SK-N-SH treated with all-trans-retinoic acid at 6 μM for 48 hours (cell line): Measurements from ENCODE around the gene EEIG2.

Experiments
- ATAC-seq: fragments of 200-7000 bp; cut with Tn5 transposase; 3 replicates; pipeline ENCODE4 v1.9.1; 2020; ENCODE audit warnings: mild to moderate bottlenecking, moderate library complexity
- ARNTL ChIP-seq: fragments of 450-650 bp; formaldehyde crosslinking; IDR thresholded peaks from 2 replicates; pipeline ENCODE4 v1.5.0; 2020; ENCODE audit warnings: low read depth, mild to moderate bottlenecking, moderate library complexity, borderline replicate concordance
- BACH2 ChIP-seq: fragments of 250-450 bp; sonication (Bioruptor Pico); IDR thresholded peaks from 2 replicates; pipeline ENCODE4 v1.9.0; 2021; ENCODE audit warnings: mild to moderate bottlenecking, borderline replicate concordance
- CSDC2 ChIP-seq: fragments of 250-450 bp; sonication (Bioruptor Pico); IDR thresholded peaks from 2 replicates; pipeline ENCODE4 v1.5.0; 2020; ENCODE audit warnings: mild to moderate bottlenecking, moderate library complexity
- ESRRG ChIP-seq: fragments of 250-450 bp; sonication (Bioruptor Pico); IDR thresholded peaks from 2 replicates; pipeline ENCODE4 v1.6.1; 2021; ENCODE audit warnings: mild to moderate bottlenecking
- GLIS3 ChIP-seq: fragments of 250-450 bp; sonication (Bioruptor Pico); IDR thresholded peaks from 2 replicates; pipeline ENCODE4 v1.5.0; 2020; ENCODE audit warnings: mild to moderate bottlenecking, moderate library complexity
- OSR1 ChIP-seq: fragments of 250-450 bp; sonication (Bioruptor Pico); IDR thresholded peaks from 2 replicates; pipeline ENCODE4 v1.8.0; 2022; ENCODE audit warnings: moderate library complexity, mild to moderate bottlenecking, inconsistent platforms
- PATZ1 ChIP-seq: fragments of 250-450 bp; sonication (Bioruptor Pico); IDR thresholded peaks from 2 replicates; pipeline ENCODE4 v1.8.0; 2020; ENCODE audit warnings: mild to moderate bottlenecking, moderate library complexity, borderline replicate concordance
- POU6F1 ChIP-seq: fragments of 250-450 bp; sonication (Bioruptor Pico); IDR thresholded peaks from 2 replicates; pipeline ENCODE4 v1.8.0; 2021; ENCODE audit warnings: low read depth, mild to moderate bottlenecking, moderate library complexity, borderline replicate concordance
- RARB ChIP-seq: fragments of 250-450 bp; sonication (Bioruptor Pico); IDR thresholded peaks from 2 replicates; pipeline ENCODE4 v1.8.0; 2021; ENCODE audit warnings: mild to moderate bottlenecking, moderate library complexity
- SNAI2 ChIP-seq: fragments of 250-450 bp; sonication (Bioruptor Pico); IDR thresholded peaks from 2 replicates; pipeline ENCODE4 v1.5.0; 2020; ENCODE audit warnings: mild to moderate bottlenecking, moderate library complexity
- TCF4 ChIP-seq: fragments of 250-450 bp; sonication (Bioruptor Pico); IDR thresholded peaks from 2 replicates; pipeline ENCODE4 v1.8.0; 2021; ENCODE audit warnings: mild to moderate bottlenecking, moderate library complexity, borderline replicate concordance
- TOX ChIP-seq: fragments of 250-450 bp; sonication (Bioruptor Pico); IDR thresholded peaks from 2 replicates; pipeline ENCODE4 v1.8.0; 2021; ENCODE audit warnings: mild to moderate bottlenecking, moderate library complexity, borderline replicate concordance
- ZC3H10 ChIP-seq: fragments of 250-450 bp; sonication (Bioruptor Pico); IDR thresholded peaks from 2 replicates; pipeline ENCODE4 v1.5.1; 2021; ENCODE audit warnings: mild to moderate bottlenecking, moderate library complexity
- ZFP3 ChIP-seq: fragments of 250-450 bp; sonication (Bioruptor Pico); IDR thresholded peaks from 2 replicates; pipeline ENCODE4 v1.5.0; 2020; ENCODE audit warnings: mild to moderate bottlenecking, moderate library complexity
- ZFP30 ChIP-seq: fragments of 450-650 bp; formaldehyde crosslinking; IDR thresholded peaks from 2 replicates; pipeline ENCODE4 v1.5.0; 2022; ENCODE audit warnings: mild to moderate bottlenecking, moderate library complexity
- ZNF565 ChIP-seq: fragments of 450-650 bp; formaldehyde crosslinking; conservative IDR thresholded peaks from 2 replicates; pipeline ENCODE4 v1.5.0; 2020; ENCODE audit warnings: low read depth, mild to moderate bottlenecking, moderate library complexity
- ZNF70 ChIP-seq: fragments of 450-650 bp; formaldehyde crosslinking; IDR thresholded peaks from 2 replicates; pipeline ENCODE4 v1.5.0; 2020; ENCODE audit warnings: mild to moderate bottlenecking, moderate library complexity
- TF ChIP-seq, protein P1 (sequence below): fragments of 250-450 bp; sonication (Bioruptor Pico); IDR thresholded peaks from 2 replicates; pipeline ENCODE4 v1.5.0; 2020; ENCODE audit warnings: mild to moderate bottlenecking, moderate library complexity

EEIG2 gene

GRCh38 chr1:108559215-108560186, at the start of gene EEIG2:
Gene EEIG2, plus strand, starts transcription at chr1:108560100. Its CDS starts 329 bp downstream, at chr1:108560429.
- peak; percentile 86 for ATAC-seq
- TF ChIP-seq BACH2 (no peak), PATZ1 (CRISPR knock-in tag) (no peak), ESRRG (no peak), TOX (CRISPR knock-in tag) (no peak), RARB (CRISPR knock-in tag) (no peak), SNAI2 (CRISPR knock-in tag) (no peak), OSR1 (CRISPR knock-in tag) (no peak), ZC3H10 (CRISPR knock-in tag) (no peak), CSDC2 (CRISPR knock-in tag) (no peak), ZNF565 (no peak), POU6F1 (CRISPR knock-in tag) (no peak), GLIS3 (CRISPR knock-in tag) (no peak), ARNTL (CRISPR knock-in tag) (no peak), TCF4 (no peak)
- TF ChIP-seq, protein P1, sequence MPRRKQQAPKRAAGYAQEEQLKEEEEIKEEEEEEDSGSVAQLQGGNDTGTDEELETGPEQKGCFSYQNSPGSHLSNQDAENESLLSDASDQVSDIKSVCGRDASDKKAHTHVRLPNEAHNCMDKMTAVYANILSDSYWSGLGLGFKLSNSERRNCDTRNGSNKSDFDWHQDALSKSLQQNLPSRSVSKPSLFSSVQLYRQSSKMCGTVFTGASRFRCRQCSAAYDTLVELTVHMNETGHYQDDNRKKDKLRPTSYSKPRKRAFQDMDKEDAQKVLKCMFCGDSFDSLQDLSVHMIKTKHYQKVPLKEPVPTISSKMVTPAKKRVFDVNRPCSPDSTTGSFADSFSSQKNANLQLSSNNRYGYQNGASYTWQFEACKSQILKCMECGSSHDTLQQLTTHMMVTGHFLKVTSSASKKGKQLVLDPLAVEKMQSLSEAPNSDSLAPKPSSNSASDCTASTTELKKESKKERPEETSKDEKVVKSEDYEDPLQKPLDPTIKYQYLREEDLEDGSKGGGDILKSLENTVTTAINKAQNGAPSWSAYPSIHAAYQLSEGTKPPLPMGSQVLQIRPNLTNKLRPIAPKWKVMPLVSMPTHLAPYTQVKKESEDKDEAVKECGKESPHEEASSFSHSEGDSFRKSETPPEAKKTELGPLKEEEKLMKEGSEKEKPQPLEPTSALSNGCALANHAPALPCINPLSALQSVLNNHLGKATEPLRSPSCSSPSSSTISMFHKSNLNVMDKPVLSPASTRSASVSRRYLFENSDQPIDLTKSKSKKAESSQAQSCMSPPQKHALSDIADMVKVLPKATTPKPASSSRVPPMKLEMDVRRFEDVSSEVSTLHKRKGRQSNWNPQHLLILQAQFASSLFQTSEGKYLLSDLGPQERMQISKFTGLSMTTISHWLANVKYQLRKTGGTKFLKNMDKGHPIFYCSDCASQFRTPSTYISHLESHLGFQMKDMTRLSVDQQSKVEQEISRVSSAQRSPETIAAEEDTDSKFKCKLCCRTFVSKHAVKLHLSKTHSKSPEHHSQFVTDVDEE (CRISPR knock-in tag), result no peak

- ATAC-seq, result no peak
- TF ChIP-seq, protein P1 (CRISPR knock-in tag), result no peak
- TF ChIP-seq ZFP30 (no peak), ZFP3 (CRISPR knock-in tag) (no peak), ZC3H10 (CRISPR knock-in tag) (no peak), ZNF70 (CRISPR knock-in tag) (no peak), RARB (CRISPR knock-in tag) (no peak), PATZ1 (CRISPR knock-in tag) (no peak), OSR1 (CRISPR knock-in tag) (no peak), CSDC2 (CRISPR knock-in tag) (no peak), TCF4 (no peak), BACH2 (no peak)
Measured at GRCh38 chr1:108511764-108512163, 48.1 kb upstream of the EEIG2 start.
